HG02852 (cell line): Measurements from ENCODE around the gene TCEAL1.

Experiments
- ATAC-seq: cut with Tn5 transposase; IDR thresholded peaks from one replicate; pipeline ENCODE4 v1.9.1; 2021; ENCODE audit warnings: mild to moderate bottlenecking, moderate library complexity; ENCODE audit not compliant: unreplicated experiment

The TCEAL1 gene

DNA sequence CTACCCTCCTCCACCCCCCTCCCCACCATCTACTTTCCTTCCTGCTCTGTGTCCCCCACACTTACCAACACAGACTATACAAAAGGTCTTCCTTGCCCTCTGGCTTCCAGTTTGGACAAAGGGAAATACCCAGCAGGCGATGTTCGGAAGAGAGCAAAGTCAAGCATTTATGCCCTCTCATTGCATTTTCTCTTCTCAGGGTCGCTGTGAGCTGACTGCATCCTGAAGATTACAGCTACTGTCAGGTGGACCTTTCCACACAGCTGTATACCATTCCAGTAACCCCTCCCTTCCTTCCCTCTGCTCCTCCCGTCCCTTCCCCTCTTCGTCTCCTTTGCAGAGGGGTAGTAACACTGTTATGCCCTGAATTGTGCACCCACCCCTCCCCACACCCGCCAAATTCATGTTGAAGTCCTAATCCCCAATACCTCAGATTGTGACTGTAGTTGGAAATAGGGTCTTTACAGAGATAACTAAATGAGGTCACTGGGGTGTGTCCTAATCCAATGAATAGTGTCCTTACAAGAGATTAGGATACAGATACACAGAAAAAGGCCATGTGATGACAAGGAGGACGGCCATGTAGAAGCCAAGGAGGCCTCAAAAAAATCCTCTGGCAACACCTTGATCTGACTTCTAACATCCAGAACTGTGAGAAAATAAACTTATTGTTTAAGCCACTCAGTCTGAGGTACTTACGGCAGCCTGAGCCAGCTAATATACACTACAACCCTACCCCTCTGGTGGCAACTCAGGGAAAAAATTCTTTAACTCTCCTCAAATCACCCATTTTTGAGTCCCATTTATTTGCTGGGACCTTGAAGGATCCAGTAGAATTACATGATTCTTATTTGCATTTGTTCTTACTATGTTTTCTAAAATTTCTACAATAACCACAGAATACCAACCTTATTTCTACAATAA, 46.0 kb downstream of the TCEAL1 start:
- ATAC-seq: no peak

DNA sequence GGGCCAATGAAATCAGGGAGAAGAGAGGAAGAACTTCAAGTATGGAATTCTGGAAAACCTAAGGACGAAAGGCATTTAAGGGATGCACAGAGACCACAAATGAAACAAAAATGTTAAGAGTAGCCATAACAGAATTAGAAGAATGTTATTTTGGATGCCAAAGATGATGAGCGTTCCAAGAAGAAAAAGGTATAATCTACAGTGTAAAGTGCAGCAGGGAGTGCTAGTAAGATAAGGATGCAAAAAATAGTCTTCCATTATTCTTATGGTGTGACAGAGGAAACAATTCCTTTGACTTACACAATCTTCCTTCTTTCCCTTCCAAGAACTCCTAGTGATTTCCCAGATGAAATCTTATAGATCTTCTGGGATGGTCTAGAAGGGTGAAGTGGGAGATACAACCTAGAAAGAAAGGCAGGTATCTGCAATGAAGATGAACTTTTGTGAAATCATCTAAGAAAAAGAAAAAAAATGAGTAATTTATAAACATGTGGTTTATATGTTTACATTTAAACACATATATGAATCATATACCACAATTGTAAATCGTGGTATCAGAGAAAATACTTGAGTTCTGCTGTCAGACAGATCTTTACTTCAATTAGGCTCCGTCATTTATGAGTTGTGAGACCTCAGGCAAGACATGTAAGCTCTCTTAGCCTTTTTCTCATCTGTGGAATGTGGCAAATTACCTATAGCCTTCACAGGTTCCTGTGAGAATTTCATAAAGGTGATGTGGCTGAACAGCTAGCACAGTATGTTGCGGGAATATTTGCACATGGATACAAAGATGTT, 49.6 kb downstream of the TCEAL1 start:
- no peak for ATAC-seq
